GM19438 (cell line): Measurements from ENCODE around the gene ADM2.

Experiments
- ATAC-seq: cut with Tn5 transposase; IDR thresholded peaks from one replicate; pipeline ENCODE4 v1.9.1; 2021; ENCODE audit warnings: low read depth; ENCODE audit not compliant: unreplicated experiment

ADM2 gene

DNA sequence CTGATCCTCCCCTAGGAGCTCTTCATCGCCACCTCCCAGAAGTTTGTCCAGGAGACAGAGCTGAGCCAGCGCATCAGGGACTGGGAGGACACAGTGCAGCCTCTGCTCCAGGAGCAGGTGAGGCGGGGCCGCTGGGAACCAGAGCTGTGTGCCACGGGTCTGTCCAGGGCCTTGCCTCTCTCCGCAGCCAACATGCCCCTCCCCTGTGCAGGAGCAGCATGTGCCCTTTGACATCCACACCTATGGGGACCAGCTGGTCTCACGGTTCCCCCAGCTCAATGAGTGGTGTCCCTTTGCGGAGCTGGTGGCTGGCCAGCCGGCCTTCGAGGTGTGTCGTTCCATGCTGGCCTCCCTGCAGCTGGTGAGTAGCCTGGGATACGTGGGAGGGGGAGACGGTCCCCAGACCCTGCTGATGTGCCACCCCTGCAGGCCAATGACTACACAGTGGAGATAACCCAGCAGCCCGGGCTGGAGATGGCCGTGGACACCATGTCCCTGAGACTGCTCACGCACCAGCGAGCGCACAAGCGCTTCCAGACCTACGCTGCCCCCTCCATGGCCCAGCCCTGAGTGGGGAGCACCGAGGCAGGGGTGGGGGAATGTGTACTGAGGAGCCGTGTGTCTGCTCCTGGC is 41.6 kb downstream of the ADM2 start:
- ATAC-seq = no peak

DNA sequence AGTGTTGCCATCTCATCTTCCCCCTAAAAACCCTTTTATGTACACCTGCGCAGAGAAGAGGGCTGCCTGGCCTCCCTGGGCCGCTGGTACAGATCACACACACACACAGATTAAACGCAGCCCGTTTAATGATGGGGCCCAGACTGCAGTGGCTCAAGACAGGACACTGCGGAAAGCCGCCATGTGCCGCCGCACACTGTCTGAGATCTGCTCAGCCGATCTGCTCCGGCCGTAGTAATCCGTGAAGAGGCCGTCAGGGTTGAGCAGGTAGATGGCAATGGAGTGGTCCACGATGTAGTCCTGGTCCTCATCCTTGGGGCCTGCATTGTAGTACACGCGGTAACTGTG is 42.1 kb downstream of the ADM2 start:
- ATAC-seq = no peak

DNA sequence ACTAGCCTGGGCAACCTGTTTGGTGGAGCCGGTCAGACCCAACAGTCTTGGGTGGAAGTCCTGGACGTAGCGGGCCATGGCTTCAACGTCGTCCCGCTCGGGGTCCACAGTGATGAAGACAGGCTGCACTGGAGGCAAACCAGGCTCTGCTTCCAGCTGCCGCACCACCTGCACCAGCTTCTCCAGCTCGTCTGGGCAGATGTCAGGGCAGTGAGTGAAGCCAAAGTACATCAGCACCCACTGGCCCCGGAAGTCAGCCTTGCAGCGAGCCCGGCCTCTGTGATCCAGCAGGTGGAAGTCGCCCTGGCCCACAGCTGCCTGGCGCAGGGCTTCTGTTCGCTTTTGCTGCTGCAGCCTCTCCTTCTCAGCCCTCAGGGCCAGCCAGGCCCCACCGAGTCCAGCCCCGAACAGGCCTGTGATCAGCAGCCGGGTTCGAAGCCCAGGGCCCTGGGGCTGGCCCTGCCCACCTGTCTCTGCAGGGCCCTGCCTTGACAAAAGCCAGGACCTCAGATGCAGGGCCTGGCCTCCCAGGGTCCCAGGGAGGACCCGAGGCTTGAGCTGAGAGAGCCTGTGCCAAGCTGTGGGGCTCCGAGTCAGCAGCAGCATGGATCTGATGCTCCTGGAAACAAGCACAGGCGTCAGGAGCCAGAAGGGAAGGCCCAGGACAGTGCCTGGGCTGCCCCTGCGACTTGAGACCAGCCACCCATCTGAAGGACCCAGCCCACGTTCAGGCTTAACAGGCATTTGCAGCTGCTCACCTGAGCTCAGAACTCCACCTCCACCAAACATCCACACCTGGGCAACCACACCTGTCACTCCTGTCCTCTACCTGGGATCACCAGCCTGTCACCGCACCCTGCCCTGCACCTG is 42.7 kb downstream of the ADM2 start:
- no peak for ATAC-seq

DNA sequence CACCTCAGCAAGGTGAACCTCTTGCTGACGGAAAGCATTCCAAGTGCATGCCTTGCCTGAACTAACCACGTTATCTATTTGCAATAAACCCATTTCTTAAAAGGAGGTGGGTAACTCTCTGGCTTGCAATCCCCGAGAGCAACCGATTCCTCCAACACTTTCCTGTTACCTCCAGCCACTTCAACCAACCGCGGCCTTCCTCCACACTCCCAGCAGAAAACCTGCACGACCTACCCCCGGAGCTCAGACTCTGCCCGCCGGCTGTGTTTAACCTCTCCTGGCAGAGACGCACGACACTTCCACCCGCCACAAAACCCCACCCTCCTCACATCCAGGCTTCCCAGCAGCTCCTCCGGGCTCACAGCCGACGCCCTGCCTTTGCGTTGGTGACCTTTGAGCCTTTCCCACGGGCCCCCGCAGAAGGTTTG is 43.3 kb downstream of the ADM2 start:
- no peak for ATAC-seq

DNA sequence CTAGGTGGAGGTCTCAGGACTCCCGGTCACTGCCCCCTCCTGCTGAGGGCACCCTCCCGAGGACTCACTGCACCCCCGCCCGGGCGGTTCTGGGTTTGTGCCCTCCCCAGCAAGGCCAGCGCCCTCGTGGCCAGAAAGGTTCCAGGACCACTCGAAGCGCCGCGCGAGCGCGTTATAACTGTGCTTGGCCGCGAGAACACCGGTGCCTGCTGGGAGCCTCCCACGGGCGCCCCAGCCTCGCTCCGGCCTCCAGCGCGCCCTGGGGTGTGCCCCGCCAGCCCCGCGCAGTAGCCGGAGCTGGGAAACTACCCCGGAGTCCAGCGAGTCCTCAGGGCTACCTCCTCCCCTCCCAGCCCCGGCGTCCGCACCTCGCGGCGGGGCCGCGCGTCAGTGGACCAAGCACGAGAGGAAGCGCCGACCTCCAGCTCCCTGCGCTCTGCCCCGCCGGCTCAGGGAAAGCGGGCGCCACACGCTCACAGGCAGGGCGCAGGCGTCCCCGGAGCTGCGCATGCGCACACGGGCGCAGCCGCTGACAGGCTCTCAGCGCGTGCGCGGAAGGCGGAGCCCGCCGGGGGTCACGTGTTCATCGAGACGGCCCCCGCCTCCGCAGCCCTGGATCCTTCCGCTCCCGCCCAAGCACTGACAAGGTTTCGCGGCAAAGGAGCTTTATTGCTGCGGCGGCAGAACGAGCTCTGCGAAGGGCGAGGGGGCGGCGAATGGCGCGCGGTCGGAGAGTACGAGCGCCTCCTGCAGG is 43.9 kb downstream of the ADM2 start, which contains the start of gene SCO2:
Gene SCO2, minus strand, starts transcription at position 495 of the 754 bp plus-strand sequence. CDS start 1,187 bp downstream, outside the sequence.
- ATAC-seq = peak; percentile 33

DNA sequence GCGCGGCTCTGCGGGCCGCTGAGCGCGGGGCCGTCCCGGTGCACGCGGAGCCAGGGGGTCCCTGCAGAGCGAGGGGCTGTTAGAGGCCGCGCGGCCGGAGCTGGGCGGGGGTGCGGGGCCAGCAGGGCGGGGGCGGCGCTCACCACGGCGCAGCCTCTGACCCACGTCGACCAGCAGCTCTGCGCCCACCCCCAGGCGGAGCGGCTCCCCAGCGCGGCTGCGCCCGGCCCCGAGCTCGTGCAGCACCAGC is 44.4 kb downstream of the ADM2 start:
- no peak for ATAC-seq

DNA sequence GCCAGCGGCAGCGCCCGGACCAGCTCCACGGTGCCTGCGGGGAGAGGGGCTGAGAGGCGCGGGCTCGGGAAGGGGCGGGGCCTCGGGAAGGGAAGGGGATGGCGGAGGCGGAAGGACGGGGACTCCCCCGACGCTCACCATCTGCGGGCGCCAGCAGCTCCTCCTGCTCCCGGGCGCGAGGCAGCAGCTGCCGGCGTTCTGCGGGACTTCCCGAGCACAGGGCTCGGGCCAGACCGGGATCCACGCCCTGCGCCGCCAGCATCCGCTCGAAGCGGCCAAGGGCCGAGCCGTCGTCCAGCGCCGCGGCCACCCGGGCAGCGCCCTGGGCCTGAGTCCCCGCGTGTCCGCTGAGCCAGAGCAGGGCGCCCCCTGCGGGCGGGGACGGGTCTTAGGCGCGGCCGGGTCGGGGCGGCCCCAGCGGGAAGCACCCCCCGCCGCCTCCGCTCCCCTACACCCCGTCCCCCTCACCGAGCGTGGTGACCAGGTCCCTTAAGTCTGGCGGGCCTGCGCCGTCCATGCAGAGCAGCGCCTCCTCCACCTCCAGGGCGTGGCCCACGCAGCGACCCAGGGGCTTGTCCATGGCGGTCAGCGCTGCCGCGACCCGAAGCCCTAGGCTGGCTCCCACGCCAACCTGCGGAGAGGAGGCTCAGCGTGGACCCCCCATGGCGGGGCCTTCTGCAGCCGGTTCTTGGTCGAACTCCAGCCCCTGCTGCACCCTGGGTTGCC is 44.9 kb downstream of the ADM2 start:
- ATAC-seq = peak; percentile 29

DNA sequence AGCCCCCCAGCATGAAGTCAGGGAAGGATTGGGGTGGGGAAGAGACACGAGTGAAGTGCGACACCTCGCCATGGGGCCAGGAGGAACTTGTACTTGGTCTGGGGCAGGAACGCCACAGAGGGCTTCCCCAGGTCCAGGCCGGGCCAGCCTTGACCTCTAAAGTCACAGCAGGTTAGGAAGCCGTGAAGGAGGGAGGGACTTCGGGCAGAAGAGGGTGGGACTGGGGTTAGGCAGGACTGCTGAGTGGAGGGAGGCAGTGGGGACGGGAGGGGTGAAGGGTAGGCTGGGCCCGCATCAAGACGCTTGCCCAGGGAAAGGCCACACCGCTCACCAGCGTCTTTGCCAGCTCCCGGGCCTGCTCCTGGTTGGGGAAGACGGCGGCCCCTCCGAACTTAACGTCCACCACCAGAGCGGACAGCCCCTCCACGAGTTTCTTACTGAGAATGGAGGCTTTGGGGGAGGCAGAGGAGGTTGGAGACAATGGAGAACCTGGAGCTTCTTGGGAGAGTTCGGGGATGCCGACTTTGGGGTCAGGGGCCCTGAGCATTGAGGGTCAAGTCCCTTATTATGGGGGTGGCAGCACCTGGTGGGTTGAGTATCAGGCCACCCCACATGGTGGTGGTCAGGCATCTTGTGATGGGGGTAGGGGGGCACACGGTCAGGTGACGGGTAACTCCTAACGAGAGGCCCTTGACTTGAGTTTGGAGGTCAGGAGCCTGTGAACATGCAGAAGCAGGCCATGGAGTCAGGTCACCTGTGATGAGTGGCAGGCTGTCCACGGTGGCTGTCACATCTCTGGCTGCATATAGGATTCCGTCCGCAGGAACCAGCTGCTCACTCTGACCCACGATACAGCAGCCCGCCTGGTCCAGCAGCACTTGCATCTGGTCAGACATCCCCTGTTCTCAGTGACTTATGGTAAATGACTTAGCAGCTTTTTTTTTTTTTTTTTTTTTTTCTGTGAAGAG is 45.8 kb downstream of the ADM2 start:
- ATAC-seq = no peak

DNA sequence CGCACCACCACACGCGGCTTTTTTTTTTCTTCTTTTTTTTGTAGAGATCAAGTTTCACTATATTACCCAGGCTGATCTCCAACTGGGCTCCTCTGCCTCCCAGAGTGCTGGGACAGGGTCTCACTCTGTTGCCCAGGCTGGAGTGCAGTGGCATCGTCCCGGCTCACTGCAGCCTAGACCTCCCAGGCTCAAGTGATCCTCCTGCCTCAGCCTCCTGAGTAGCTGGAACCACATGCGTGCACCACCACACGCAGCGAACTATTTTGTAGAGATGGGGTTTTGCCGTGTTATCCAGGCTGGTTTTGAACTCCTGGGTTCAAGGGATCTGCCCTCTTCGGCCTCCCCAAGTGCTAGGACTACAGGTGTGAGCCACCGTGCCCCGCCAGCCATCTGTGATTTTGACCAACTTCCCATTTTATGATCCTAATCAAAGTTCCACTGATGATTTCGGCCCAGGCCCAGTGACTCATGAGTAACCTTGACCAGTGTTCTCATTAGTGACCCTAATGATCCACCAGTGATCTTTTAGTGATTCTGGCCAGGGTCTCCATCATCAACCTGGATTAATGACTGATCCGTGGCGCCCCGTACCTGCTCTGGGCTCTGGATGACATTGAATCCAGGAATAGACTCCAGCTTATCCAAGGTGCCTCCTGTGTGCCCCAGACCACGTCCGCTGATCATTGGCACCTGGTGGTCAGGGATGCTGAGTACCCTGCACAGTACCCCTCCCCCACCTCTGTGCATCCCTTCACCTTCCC is 46.8 kb downstream of the ADM2 start:
- ATAC-seq = no peak

DNA sequence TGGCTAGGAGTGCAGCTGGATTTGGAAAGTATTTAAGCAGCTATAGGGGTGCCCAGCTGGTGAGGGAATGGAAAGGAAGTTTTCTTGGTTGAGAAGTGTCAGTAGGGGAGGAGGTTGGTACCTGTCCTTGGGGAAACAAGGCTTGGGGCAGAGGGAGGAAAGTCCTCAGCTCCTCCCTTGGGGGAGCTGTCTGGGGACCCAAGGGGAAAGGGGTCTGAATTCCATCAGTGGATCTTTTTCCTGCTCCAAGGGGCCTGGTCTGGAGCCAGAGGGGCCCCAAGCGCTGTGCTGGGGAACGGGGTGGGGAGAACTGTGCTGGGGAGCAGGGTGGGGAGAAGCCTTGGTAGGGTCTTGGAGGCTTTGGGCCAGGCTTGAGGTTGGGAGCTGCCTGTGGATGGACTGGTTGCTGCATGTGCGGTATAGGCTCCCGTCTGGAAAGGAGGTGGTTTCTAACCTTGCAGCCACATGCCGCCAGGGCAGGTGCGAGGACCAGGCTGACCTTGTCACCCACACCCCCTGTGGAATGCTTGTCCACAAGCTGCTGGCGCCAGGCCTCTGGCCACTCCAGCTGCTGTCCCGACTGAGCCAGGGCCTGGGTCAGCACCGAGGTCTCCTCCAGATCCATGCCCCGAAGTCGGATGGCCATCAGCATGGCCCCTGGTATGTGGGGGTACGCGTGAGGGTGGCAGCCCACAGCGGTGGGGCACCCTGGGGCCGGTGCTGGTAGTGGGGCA is 47.5 kb downstream of the ADM2 start:
- ATAC-seq = no peak

DNA sequence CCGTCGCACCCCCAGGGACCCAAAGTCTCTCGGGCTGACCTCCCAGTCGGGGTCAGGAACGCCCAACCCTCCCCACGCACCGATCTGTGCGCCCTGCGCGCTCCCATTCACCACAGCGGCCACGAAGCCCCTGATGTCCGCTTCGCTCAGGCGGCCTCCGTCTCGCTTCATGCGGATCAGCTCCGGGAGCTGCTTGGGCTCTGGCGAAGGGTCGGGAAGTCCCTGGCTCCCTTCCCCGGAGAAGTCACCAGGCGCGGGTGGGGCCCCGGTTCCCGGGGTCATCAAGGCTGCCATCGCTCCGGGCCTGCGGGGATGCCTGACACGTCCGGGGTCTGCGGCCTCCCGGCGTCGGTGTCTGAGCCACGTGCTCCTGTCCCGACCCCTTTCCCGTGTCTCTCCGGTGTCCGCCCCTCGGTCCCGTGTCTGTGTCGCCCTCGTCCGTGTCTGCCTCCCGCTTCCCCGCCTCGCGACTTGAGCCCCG is 48.1 kb downstream of the ADM2 start:
- no peak for ATAC-seq

DNA sequence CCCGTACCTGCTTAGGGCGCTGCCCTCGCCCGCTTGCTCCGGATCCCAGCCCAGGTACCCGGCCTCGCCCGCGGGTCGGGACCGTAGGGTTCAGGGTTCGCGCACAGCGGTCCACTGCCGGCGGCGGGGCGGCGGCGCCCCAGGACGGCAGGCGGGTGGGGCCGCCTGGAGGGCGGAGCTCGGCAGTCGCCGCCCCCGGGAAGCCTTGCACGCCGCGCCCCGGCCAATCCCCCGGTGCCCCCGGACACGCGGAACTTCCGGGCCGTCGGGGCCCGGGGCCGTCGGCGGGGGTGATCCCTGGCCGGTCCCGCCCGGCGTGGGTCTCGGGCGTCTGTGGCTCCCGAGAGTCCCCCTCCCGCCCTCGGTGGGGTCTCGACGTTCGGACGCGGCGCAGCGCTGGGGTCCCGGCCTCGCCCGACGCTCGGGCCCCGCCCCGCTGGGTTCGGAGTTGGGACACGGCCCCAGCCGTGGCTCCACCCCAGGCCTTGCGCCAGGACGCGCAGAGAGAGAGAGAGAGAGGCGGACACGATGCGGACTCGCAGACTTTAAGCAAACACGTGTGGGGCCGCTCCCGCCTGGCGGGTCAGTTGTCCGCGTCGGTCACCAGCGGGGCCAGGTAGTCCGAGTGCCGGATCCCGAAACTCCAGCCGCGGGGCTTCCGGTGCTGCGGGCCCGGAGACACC is 48.7 kb downstream of the ADM2 start, which contains the start of gene TYMP:
Gene TYMP, minus strand, starts transcription at position 116 of the 683 bp plus-strand sequence. CDS start 303 bp downstream, outside the sequence.
- no peak for ATAC-seq

DNA sequence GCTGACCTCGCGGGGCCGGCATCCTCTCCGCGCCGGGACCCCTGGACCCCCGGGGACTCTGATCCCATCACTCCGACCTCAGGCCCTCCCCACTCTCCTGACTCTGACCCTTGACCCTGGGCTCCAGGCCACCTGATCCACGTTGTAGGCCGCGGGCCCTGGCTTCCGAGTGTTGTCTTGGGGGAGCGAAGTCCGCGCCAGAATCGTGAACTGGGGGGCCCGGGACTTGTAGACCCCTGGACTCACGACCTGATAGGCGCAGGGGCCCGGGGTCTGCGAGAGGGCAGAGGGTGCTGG is 49.2 kb downstream of the ADM2 start:
- no peak for ATAC-seq

DNA sequence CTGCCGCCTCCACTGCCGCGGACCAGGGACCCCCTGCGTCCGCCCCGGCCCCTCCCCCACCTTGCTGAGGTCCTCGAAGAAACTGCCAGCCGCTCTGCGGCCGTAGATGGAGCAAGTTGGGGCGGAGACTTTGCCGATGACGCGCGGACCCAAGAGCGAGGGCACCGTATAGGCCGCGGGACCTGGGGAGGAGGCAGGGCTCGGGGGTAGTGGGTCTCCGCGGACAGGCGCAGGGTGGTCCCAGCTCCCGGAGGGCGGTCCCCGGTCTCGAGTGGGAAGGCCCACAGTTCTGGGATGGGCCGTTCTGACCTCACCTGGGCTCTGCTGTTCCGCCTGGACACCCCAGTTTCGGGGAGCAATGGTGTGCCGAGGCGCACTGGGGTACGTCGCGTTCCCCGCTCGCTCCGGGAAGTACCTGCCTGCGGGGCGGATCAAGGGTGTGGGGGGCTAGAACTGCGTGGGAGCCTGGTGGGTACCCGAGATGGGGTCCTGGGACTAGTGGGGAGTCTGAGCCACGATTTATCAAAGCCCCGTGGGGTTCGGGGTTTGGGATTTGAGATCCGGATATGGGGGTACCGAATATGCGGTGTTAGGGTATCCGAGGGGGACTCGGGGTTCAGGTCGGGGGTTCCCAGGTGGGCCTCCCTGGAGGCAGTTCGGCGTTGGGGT is 49.7 kb downstream of the ADM2 start:
- no peak for ATAC-seq

DNA sequence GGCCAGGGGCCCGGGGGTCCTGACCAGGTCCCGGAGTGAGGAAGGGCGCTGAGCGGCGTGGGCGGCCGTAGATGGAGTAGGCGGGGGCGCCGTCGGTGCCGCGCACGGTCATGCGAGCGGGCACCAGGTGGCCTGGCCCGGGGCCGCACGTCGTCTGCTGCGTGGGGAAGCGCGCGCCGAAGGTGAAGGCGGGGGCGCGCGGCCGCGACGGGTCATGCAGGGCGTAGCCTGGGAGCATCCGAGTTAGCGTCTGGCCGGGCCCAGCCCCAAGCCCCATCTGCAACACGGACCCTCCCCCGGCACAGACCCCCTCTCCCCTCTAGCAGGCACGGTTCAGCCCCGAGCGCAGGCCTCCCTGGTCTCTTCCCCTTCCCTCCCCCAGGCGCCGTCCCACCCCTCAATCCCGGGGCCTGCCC is 50.2 kb downstream of the ADM2 start:
- no peak for ATAC-seq

DNA sequence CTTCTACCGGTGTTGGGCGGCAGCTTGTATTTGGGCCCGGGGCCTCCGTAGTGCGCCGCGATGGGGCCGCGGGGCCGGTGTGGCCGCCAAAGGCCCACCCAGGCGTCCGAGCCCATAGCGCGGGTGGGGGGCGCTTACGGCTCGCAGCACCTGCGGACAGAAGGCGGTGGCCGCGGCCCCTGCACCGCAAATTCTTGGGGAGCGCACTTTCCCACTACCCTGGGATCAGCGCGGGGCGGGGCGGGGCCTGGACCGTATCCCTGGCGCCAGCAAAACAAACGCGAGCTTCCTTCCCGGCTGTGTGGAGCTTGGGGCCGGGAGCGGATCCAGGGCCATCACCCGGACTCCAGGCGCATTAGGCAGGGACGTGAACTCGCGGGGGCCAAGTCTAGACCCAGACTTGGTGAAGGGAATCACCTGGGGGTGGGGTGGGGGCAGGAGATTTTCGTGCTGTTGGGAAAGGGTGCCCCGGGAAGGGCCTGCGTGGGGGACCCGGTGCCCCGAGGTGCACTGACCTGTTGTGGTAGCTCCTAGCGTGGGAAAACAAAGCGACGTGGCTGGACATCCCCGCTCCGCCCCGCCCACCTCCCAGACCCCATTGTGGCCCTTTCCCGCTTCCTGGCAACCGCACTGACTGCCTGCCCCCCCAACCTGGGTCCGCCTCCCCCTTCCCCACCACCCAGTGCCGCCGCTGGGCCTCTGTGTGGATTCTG is 50.8 kb downstream of the ADM2 start:
- no peak for ATAC-seq
